GM03348 (cell line): ENCODE measurements around the gene RAC2.

Experiments
- DNase-seq: peaks from one replicate; pipeline ENCODE4 v3.0.0; 2012; ENCODE audit warnings: low spot score

RAC2 gene

DNA sequence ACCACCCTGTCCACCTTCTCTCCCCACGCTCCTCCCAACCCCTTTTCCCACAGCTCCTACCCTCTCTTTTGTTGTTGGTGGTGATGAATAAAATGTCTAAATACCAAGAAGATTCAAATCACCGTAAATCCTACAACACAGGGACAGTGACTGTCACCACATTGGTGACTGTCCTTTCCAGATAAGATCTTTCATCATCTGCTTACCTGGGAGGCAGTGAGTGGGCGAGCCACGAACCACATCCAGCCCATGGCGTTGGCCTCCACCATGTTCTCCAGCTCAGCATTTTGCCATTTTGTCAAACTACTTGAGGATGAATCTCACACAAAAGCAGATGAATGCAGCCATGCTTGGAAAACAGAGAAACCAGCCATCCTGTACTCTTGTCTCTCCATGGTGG is 31.6 kb upstream of the RAC2 start:
- no peak for DNase-seq

DNA sequence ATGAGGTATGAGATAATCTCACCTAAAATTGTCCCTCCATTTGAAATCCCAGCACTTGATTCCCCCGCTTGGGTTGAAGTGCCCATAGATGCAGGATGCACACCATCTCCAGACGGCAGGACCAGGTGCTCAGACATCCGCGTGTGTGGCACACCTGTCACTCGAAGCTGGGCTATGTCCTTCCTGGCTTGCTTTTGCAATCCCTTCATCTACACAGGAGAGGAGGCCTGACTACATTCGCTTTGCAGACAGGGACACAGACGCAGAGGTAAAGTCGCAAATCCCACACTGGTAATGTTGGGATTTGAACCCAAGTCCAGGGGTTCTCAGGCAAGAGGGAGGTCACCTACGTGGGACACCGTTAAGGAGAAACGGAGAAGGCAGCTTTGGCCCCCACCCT is 31.1 kb upstream of the RAC2 start:
- DNase-seq = no peak

DNA sequence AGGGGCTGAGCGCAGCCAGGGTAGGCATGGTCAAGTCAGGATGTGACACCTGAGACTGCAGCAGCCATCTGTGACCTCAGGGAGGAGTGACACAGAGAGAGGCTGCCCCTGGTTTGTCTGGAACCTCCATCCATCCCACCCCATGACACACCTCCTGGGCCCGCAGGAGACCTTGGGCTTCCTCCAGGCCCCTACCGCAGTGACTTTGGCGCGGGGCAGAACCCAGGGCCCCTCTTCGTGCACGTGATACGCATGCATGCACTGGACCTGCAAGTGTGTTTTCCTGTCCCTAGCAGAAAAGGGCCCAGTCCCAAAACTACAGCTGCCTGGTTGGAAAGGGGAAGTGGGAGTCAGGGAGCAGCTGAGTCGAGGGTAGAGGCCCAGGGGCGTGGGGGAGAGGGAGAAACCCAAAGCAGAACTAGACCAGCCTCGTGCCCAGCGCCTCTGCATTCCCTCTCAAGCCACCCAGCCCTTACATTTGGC is 30.4 kb upstream of the RAC2 start:
- DNase-seq = no peak

DNA sequence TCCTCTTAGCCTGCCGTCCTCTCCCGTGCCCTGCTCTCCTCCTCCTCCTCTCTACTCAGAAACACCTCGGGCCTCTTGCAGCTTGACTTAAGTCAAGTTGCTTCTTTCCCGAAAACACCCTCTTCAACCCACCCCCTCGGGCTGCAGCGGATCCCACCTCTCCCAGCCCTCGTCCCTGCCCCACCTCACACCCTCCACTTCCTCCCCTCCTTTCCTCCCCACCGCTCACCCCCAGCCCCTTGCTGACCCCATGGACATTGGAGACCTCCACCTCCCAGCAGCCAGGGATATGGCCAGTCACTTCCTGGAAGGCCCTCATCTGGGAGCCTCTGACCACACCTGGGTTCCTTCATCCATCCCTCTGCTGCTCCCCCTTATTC is 29.8 kb upstream of the RAC2 start:
- no peak for DNase-seq

DNA sequence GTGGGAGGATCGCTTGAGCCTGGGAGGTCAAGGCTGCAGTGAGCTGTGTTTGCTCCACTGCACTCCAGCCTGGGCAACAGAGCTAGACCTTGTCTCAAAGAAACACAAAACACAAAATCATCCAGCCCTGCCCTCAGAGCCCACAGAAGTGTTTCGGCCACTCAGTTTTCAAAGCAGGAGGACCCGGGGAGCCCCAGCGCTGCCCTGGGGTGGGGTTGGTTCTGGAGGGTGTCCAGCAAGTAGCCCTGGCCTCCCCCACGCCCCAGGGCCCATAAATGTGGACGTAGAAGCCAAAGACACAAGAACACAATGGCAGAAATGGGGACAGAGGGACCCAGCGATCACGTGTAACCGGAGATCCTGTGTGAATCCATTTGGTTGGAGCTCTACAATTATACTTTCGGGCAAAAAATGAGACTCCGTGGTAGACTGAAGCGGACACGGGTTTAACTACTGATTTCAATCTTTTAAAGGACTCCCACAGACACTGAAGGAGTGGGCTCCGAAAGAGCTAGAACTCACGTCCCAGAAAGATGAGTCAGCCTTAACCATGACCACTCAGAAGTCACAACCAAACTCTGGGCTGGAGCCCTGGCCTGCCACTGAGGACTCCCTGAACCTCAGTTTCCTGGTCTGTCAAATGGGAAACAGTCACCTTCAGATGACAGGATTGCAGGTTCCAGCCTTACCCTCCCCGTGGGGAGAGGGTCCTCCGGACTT is 29.2 kb upstream of the RAC2 start:
- peak; percentile 78 for DNase-seq

DNA sequence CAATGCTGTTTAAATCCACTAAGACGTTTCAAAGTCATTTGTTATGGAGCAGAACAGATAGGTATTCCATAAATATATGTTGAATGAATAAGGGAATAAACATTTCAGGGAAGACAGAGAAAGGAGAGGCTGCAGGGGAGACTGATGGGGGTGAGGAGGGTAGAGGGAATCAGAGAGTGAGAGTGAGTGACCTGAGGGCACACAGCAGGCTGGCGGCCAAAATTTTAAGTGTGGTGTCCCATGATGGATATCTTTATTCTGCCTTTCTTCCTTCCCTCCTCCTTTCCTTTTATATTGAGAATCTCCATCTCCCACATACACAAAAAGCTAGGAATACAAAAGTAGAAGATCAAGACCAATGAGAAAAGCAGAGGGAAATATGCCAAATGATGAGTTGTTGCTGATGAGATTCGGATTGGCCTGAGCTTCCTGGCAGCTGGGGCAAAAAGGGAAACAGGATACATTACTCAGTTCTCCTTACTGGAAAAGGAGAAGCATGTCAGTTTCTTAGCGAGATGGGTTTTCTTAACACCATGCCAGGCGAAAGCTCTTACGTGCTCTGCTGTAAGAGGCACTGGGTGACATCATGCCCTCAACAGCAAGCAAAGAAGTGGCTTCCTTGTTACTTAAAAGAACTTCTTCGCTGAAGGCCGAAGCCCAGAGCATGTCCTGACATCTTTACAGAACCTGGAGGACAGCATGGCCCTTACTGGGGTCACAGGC is 27.0 kb upstream of the RAC2 start:
- peak; percentile 35 for DNase-seq

DNA sequence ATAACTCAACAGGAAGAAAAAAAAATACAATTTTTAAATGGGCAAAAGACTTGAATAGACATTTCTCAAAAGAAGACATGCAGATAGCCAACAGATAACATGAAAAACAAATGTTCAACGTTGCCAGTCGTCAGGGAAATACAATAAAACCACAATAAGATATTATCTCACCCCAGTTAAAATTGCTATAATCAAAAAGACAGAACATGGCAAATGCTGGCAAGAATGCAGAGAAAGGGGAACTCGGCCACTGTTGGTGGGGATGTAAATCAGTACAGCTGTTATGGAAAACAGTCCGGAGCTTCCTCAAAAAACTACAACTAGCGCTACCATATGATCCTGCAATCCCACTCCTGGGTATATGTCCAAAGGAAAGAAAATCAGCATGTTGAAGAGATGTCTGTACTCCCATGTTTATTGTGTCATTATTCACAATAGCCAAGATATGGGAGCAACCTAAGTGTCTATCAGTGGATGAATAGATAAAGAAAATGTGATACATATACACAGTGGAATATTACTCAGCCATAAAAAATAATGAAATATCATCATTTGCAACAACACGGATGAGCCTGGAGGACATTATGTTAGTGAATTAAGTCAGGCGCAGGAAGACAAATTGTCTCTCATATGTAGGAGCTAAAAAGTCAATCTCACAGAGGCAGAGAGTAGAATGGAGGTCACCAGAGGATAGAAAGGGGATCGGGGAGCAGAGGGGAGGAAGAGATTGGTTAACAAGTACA is 26.0 kb upstream of the RAC2 start:
- DNase-seq = no peak

DNA sequence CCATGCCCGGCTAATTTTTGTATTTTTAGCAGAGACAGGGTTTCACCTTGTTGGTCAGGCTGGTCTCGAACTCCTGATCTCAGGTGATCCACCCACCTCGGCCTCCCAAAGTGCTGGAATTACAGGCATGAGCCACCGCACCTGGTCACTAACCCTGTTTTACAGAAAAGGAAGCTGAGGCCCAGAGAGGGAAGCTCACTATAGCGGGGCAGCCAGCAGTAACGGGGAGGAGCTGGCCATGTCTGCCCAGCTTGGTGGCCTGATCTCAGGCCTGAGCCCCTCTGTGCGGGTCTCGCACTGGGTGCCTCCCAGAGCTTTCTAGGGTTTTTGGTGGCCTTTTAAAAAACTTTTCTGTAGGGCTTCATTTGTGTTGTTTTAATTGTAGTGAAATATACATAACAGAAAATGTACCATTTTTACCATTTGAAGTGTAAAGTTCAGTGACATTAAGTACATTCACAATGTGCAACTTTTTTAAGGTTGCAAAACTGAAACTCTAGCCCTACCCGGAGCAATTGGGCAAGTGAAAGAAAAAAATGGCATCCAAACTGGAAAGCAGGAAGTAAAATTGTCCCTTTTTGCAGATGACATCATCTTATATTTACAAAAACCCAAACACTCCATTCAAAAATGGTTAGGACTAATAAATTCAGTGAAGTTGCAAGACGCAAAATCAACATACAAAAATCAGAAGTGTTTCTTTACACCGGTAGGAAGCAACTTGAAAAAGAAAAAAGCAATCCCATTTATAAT is 23.8 kb upstream of the RAC2 start:
- DNase-seq = no peak

DNA sequence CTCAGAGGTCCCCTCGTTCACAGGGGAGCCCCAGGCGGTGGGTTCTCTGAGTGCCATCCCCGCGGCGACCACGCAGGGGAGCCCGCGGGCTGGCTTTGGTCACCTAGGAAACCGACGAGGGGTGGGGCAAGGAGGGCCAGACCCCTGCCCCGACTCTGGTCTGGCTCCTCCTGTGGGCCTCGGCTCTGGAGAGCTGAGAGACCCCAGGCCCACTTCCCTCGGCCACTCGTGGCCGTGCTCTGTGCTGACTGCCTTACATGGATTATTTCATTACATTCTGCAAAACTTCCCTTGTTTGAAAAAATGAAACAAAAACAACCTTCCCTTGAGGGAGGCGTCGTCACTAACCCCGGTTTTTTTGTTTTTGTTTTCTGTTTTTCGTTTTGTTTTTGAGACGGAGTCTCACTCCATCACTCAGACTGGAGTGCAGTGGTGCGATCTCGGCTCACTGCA is 23.1 kb upstream of the RAC2 start:
- peak; percentile 89 for DNase-seq

DNA sequence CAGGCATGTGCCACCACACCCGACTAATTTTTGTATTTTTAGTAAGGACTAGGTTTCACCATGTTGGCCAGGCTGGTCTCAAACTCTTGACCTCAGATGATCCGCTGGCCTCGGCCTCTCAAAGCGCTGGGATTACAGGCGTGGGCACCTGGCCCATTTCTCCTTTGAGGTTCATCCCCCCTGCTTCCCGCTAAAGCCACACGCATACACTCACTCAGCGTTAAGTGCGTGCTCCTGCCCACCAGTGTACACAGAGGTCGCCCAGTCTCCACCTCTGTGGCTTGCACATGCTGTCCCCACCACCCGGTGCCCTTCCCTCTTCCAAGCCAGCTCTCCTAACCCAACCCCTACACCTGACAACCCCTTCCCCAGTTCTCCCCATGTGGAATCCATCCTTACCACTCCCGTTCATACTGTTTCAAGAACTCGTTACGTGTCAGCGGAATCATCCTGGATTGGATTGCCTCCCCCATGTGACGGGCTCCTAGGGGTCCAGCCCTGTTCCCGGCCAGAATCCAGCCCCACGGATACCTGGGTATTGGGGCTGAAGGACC is 22.6 kb upstream of the RAC2 start:
- no peak for DNase-seq

DNA sequence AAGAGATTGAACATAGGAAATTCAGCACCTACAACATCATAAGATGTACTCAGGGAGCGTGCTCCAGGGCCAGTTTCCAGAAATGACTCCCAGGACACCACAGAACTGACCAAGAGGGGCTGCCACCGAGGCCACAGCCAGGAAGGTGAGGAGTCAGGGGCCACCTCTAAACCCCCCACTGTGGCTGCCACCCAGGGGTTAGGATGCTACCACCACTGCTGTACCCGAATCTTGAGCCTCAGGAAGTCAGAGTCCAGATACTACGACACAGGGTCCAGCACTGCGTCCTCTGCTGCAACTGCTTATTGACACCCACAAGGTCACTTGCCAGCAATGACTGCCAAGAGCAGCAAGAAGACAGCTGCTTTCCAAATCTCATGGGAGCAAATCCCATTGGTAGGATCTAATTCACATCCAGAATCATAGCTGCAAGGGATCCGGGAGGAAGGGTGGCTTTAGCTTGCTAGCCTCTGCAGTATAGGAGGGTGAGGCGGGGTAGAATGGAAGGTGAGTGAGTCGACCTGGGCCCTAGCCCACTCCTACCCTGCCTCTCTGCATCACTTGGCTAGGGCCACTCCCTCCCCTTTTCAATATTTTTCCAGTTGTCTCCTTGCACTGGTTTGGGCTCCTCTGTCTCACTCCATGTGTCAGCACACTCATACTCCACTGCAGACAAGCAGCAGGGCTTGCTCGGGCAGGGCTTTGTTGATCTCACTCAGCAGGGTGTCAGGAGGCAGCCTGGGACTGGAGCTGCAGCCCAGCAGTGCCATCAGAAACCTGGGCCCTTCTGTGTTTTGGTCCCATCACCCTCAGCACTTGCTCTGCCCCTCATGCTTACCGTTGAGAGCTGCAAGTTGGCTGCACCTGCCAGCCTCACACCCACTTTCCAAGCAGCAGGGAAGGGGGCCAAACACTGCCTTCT is 20.2 kb upstream of the RAC2 start:
- DNase-seq = no peak

DNA sequence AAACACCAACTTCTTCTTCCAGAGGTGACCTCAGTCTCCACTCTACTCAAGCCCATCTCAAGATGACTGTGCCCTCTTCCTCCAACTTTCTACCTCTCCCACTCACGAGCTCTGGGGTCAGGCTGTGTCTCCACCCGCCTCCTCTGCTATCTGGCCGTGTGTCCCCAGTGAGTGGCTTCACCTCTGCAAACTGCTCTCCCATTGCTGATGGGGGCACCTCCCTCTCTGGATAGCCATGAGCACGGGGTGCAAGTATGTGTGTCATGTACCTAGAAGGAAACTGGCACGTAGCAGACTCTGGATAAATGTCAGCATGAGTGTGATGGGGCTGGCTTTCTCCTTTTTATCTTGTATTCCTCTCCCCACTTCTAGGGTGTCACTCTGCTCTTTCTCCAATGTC is 18.3 kb upstream of the RAC2 start:
- DNase-seq = no peak

DNA sequence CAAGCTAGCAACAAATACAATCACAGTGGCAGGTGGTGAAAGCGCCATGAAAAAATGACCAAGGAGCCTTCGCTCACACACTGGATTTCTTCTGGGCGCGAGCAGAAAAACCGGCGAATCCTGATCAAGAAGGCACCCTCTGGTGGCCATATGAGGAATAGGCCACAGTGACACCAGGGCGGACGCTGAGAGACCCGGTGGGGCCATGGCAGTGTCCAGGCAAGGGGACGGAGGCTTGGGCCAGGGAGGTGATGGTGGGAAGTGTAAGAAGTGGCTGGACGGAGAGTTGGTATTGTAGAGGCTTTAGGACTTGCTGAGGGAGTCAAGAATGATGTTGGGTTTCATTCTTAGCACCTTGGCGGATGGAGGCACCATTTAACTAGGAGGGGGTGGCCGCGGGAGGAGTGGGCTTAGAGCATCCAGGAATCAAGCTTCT is 16.9 kb upstream of the RAC2 start:
- DNase-seq = peak; percentile 85

DNA sequence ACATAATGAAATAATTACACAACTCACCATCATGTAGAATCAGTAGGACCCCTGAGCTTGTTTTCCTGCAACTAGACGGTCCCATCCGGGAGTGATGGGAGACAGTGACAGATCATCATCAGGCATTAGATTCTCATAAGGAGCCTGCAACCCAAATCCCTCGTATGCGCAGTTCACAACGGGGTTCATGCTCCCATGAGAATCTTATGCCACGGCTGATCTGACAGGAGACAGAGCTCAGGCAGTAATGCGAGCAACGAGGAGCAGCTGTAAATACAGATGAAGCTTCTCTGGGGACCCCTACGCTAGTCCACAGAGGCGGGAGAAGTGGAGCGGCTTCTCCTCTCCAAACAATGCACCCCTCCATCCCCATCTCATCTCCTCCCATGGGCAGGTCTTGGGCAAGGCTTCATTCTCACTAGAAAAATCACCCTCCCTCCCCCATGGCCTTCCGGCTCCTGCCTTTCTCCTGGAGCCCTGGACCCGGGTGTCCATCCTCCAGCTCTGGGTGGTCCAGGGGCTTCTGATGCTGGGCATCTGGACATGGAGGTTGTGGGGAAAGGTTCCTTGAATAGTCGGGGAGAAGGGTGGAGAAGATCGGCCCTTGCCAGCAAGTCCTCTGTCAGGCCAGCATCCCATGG is 16.2 kb upstream of the RAC2 start:
- no peak for DNase-seq

DNA sequence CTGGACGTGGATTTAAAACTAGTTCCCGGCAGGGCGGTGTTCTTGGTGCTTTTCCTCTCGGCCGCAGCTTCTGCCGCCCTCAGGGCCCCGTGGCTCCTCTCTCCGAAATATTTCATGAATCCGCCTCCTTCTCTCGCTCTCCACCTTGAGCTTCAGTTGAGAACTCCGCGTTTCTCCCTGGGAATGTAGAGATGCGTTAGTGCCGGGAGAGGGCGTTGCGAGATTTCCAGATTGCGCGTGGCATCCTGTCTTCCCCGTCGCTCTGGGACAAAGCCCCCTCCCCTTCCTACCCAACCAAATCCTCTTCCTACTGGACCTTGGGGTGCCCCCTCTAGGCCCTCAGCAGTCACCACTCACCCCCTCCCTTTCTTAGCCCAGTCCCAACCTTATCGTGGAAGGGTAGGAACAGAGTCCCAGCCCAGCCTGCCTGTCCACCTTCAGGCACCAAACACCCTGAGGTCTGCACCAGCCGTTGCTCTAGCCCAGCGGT is 15.5 kb upstream of the RAC2 start:
- DNase-seq = peak; percentile 77

DNA sequence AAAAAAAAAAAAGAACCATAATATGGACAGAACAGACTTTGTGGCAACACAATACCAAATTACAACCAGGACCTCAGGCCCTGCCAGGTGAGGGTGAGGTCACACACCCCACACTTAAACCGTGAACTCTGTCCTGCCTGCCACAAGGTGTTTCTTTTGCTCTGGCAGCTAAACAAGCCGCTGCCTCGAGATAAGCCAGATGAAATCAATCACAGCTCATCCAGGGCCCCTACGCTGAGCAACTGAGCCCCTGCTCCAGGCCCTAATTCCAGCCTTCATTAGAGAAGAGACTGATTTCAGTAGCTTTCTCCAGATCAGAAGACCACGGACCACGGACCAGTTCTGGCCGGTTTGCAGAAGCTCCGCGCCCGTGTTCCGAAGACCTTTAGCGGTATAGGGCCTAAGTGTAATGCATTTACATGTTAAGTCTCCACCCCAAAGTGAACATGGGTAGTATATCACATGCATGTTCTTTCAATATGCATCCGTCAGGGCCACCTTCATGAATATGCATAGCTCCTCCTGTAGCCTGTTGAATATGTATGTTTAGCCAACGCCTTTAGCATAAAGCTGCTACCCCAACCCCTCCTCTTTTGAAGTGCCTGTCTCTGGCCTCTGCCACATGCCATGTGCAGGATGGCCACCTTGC is 14.8 kb upstream of the RAC2 start:
- no peak for DNase-seq

DNA sequence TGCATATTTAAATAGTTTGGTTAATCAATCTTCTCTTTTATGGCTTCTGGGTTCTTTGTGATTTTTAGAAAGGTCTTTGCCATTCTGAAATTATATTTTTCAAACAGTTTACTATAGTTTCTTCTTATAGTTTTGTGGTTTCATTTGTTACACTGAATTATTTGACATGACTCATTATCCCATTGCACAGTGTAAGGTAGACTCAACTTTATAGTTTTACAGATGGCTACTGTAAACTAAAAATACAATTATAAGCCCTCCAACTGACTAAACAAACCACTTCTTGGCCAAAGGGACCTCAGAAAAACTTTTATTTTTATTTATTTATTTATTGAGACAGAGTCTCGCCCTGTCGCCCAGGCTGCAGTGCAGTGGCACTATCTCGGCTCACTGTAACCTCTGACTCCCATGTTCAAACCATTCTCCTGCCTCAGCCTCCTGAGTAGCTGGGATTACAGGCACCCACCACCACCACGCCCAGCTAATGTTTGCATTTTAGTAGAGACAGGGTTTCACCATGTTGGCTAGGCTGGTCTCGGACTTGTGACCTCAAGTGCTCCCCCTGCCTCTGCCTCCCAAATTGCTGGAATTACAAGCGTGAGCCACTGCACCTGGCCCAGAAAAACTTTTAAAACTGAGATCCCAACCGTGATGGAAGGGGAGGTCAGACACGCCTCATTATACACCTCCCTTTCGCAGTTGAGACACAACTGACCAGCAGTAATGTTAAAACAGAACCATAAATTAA is 14.1 kb upstream of the RAC2 start:
- DNase-seq = no peak

DNA sequence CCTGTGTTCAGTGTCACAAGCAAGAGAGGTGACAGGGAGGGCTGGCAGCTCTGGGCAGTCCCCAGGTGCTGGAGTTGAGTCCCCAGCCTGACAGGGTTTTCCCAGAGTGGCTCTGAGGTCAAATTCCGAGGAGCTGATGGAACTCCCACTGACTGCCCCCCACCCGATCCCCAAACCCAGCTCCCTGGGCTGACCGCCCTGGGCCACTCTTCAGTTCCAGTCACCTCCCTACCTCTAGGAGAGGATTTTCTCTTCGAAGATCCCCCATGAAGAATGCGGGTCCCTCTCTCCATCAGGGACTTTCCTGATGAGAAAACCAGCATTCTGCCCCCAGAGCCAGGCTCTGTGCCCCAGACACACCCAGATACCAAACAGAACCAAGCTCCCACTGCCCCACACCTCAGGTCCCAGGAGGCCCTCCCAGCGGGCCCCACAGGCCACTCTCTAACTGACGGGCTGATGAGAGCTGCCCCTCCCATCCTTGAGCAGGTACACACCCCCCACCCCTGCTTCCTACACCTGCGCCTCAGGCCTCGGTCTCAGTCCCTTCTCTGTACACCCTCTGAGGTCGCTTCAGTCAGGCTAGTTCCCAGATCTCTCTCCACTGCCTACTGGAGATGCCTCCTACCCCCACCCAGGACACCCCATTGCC is 12.1 kb upstream of the RAC2 start:
- DNase-seq = no peak
